ENCODE results near the gene HERC4. TPM values are rescaled to one million over a fixed set of nuclear protein-coding genes. Genes with fewer than 3 reads are reported as not detected.

The HERC4 gene
- total RNA-seq, 1 experiment from 2014 or later: 39.4 TPM

GRCh38 chr10:68108051-68108450 is 33.0 kb upstream of the HERC4 start:
- ChIA-PET CTCF (interaction anchor here (0.6 kb wide), 1 partner anchor 330 kb away, joined by 3 read pairs; no protein-coding TSS in a partner anchor), POLR2A (no interaction called here)
- no peaks in the 10 kb centered on the region for H3K36me3 Mint-ChIP-seq
- H3K4me3 Mint-ChIP-seq: no peak overlapping the region
- no peaks in the 10 kb centered on the region for H3K27me3 Mint-ChIP-seq (ENCODE audit: low read depth)
- H3K9me3 Mint-ChIP-seq: no peaks in the 10 kb centered on the region
- H3K4me1 Mint-ChIP-seq: peaks cover 10% of the 10 kb centered on the region; the same call in 1 of the 2 replicates
- no peak overlapping the region for H3K27ac Mint-ChIP-seq
- DNase-seq (ENCODE audit: low spot score) (no peak), ATAC-seq (no peak)
- TF ChIP-seq ATF2 (CRISPR knock-in tag; IDR thresholded peaks at IDR 0.05; ENCODE audit: borderline replicate concordance, low read depth) (no peak), ZNF532 (CRISPR knock-in tag; IDR thresholded peaks at IDR 0.05; ENCODE audit: borderline replicate concordance) (no peak), HMGXB4 (CRISPR knock-in tag; IDR thresholded peaks at IDR 0.05) (no peak), ARID4B (CRISPR knock-in tag; IDR thresholded peaks at IDR 0.05; ENCODE audit: borderline replicate concordance) (no peak), PRRX2 (CRISPR knock-in tag; IDR thresholded peaks at IDR 0.05) (no peak), PRDM15 (CRISPR knock-in tag; IDR thresholded peaks at IDR 0.05) (no peak), ATF1 (CRISPR knock-in tag; IDR thresholded peaks at IDR 0.05) (no peak), ZNF512 (CRISPR knock-in tag; IDR thresholded peaks at IDR 0.05; ENCODE audit: borderline replicate concordance) (no peak), TEAD4 (CRISPR knock-in tag; IDR thresholded peaks at IDR 0.05) (no peak), USF2 (CRISPR knock-in tag; IDR thresholded peaks at IDR 0.05) (no peak), NR3C1 (CRISPR knock-in tag; conservative IDR thresholded peaks at IDR 0.05; ENCODE audit: low read depth) (no peak), ETV6 (CRISPR knock-in tag; IDR thresholded peaks at IDR 0.05) (no peak), ERG (CRISPR knock-in tag; IDR thresholded peaks at IDR 0.05) (no peak), MYBL2 (CRISPR knock-in tag; IDR thresholded peaks at IDR 0.05) (no peak)

Data from WTC11 (cell line).